IMR-90 (cell line): Measurements from ENCODE around the gene PLEKHO2. TPM values are rescaled to one million over a fixed set of nuclear protein-coding genes. Genes with fewer than 3 reads are reported as not detected.

ENCODE experiments used
- ATAC-seq: fragments of 200-7000 bp; cut with Tn5 transposase; 2 replicates; pipeline ENCODE4 v1.9.1; 2020; ENCODE audit warnings: low read depth, mild to moderate bottlenecking, moderate library complexity
- BruUV-seq: library from RNA; stranded (reverse); fragments of 400-500 nt; replicated peaks from 2 replicates; lab custom pipeline; 2021; lab: Mats Ljungman, UMichigan
- CTCF ChIA-PET: fragments of 300-600 bp; formaldehyde crosslinking; extraction: SDS; loops from one replicate; lab custom pipeline; 2021; ENCODE audit warnings: antibody characterized with exemption; lab: Yijun Ruan, JAX
- POLR2A ChIA-PET: fragments of 300-600 bp; sonication (Branson Sonifier 250); formaldehyde crosslinking; loops from one replicate; lab custom pipeline; 2022; ENCODE audit warnings: antibody characterized with exemption; ENCODE audit not compliant: unreplicated experiment; lab: Charles Lee
- DNase-seq: peaks from one replicate; pipeline ENCODE4 v3.0.0; 2013
- H2AFZ ChIP-seq: replicated peaks from 2 replicates; pipeline ENCODE3; 2013; ENCODE audit warnings: low read length, mild to moderate bottlenecking; ENCODE audit not compliant: poor library complexity
- H2AK5ac ChIP-seq: 2 replicates; pipeline ENCODE4 v1.6.1; 2013; ENCODE audit warnings: low read depth, low read length, inconsistent platforms
- H2AK9ac ChIP-seq: replicated peaks from 2 replicates; pipeline ENCODE3; 2013; ENCODE audit warnings: mild to moderate bottlenecking, low read depth, low read length, moderate library complexity; ENCODE audit not compliant: poor library complexity
- H2BK120ac ChIP-seq: 2 replicates; pipeline ENCODE4 v1.6.1; 2013; ENCODE audit warnings: low read depth, low read length, inconsistent platforms
- H2BK15ac ChIP-seq: 3 replicates; pipeline ENCODE4 v1.6.1; 2013; ENCODE audit warnings: low read depth, low read length, inconsistent platforms
- H2BK20ac ChIP-seq: 2 replicates; pipeline ENCODE4 v1.6.1; 2013; ENCODE audit warnings: low read depth, mild to moderate bottlenecking, inconsistent platforms, low read length, moderate library complexity
- H2BK5ac ChIP-seq: 2 replicates; pipeline ENCODE4 v1.6.1; 2013; ENCODE audit warnings: mild to moderate bottlenecking, low read depth, low read length, inconsistent platforms; ENCODE audit not compliant: poor library complexity, severe bottlenecking
- H3K14ac ChIP-seq: replicated peaks from 2 replicates; pipeline ENCODE4 v1.6.1; 2013; ENCODE audit warnings: low read depth, low read length, inconsistent platforms
- H3K18ac ChIP-seq: 2 replicates; pipeline ENCODE4 v1.6.1; 2013; ENCODE audit warnings: low read depth, low read length, control low read depth
- H3K23ac ChIP-seq: 2 replicates; pipeline ENCODE4 v1.6.1; 2013; ENCODE audit warnings: low read depth, low read length, inconsistent platforms
- H3K27ac ChIP-seq: 2 replicates; pipeline ENCODE4 v1.5.1; 2013; ENCODE audit warnings: mild to moderate bottlenecking, control low read depth, low read length; ENCODE audit not compliant: insufficient read depth
- H3K27me3 ChIP-seq: 2 replicates; pipeline ENCODE4 v1.6.1; 2013; ENCODE audit warnings: low read length; ENCODE audit not compliant: control insufficient read depth, insufficient read depth
- H3K36me3 ChIP-seq: 2 replicates; pipeline ENCODE4 v1.6.1; 2013; ENCODE audit warnings: low read length, mixed read lengths; ENCODE audit not compliant: control insufficient read depth, insufficient read depth
- H3K4ac ChIP-seq: 2 replicates; pipeline ENCODE4 v1.6.1; 2013; ENCODE audit warnings: low read depth, low read length, inconsistent platforms
- H3K4me1 ChIP-seq: 2 replicates; pipeline ENCODE4 v1.6.1; 2013; ENCODE audit warnings: low read length, mixed read lengths; ENCODE audit not compliant: control insufficient read depth, insufficient read depth
- H3K4me2 ChIP-seq: 2 replicates; pipeline ENCODE4 v1.6.1; 2013; ENCODE audit warnings: low read depth, mild to moderate bottlenecking, control low read depth, low read length, moderate library complexity
- H3K4me3 ChIP-seq: 2 replicates; pipeline ENCODE4 v1.5.1; 2013; ENCODE audit warnings: low read depth, mild to moderate bottlenecking, control low read depth, low read length, moderate library complexity; ENCODE audit not compliant: insufficient read depth
- H3K56ac ChIP-seq: 2 replicates; pipeline ENCODE4 v1.6.1; 2013; ENCODE audit warnings: low read length, inconsistent platforms; ENCODE audit not compliant: insufficient read depth; ENCODE audit errors: extremely low read depth
- H3K79me1 ChIP-seq, 2 experiments: 2 replicates each; pipeline ENCODE4 v1.6.1; 2013; ENCODE audit warnings: low read length in 2 of 2, inconsistent platforms in 1 of 2, low read depth in 1 of 2
- H3K9ac ChIP-seq: 2 replicates; pipeline ENCODE4 v1.6.1; 2013; ENCODE audit warnings: low read depth, low read length, control low read depth
- H3K9me1 ChIP-seq: 2 replicates; pipeline ENCODE4 v1.6.1; 2013; ENCODE audit warnings: low read length, inconsistent platforms; ENCODE audit not compliant: insufficient read depth
- H3K9me3 ChIP-seq: 2 replicates; pipeline ENCODE4 v1.6.1; 2013; ENCODE audit warnings: low read length; ENCODE audit not compliant: control insufficient read depth, insufficient read depth
- H4K20me1 ChIP-seq: 2 replicates; pipeline ENCODE4 v1.6.1; 2013; ENCODE audit warnings: low read length, inconsistent platforms; ENCODE audit not compliant: insufficient read depth
- H4K5ac ChIP-seq: 2 replicates; pipeline ENCODE4 v1.6.1; 2013; ENCODE audit warnings: mild to moderate bottlenecking, low read depth, low read length, control low read depth
- H4K8ac ChIP-seq, 2 experiments: 2 replicates each; pipeline ENCODE4 v1.6.1; 2013; ENCODE audit warnings: low read depth in 2 of 2, low read length in 2 of 2, control low read depth in 1 of 2, inconsistent platforms in 1 of 2
- H4K91ac ChIP-seq: 2 replicates; pipeline ENCODE4 v1.6.1; 2013; ENCODE audit warnings: low read depth, low read length, inconsistent platforms; ENCODE audit not compliant: insufficient read depth
- CHD1 ChIP-seq: IDR thresholded peaks from 2 replicates; pipeline ENCODE4 v1.6.1; 2012; ENCODE audit warnings: low read depth, low read length, improper control_type of control experiment
- FOS ChIP-seq: fragments of 150-350 bp; IDR thresholded peaks from 2 replicates; pipeline ENCODE4 v1.6.1; 2016; ENCODE audit warnings: low read depth, low read length
- POLR2A ChIP-seq: IDR thresholded peaks from 2 replicates; pipeline ENCODE4 v1.6.1; 2012; ENCODE audit warnings: mild to moderate bottlenecking, low read depth, low read length
- WGBS, 2 experiments: methylation state at CpG; one replicate each; pipeline versions ENCODE4 v1.1.5 to v1.1.7; 2013; ENCODE audit warnings: missing lambda C conversion rate in 2 of 2; ENCODE audit not compliant: insufficient read length in 1 of 2; ENCODE audit errors: extremely low coverage in 2 of 2; 5-methylcytosine and 5-hydroxymethylcytosine counted together
- dilution Hi-C: fragments of 300-500 bp; cut with HindIII; formaldehyde crosslinking; loops from one replicate; pipeline ENCODE4 v1.14.3; 2018; ENCODE audit warnings: low sequenced_read_pairs; ENCODE audit not compliant: unreplicated experiment
- in situ Hi-C: fragments of 300-500 bp; cut with MboI; formaldehyde crosslinking; loops from 3 replicates; pipeline ENCODE4 v1.14.3; 2019; ENCODE audit warnings: low sequenced_read_pairs, inconsistent platforms, mixed read lengths
- intact Hi-C: fragments of 100-400 bp; cut with micrococcal nuclease; formaldehyde crosslinking; loops from 2 replicates; pipeline ENCODE4 v1.10.0; 2022
- polyA plus RNA-seq, 3 experiments: library from polyadenylated mRNA; depleted of rRNA; stranded (reverse); fragments of >200 nt; gene quantifications; 2 replicates each; pipeline ENCODE4 v1.2.3, GENCODE V29; 2012; ENCODE audit warnings: low replicate concordance in 1 of 3
- total RNA-seq: library from RNA; depleted of rRNA; stranded (reverse); fragments of >200 nt; gene quantifications from 2 replicates; pipeline ENCODE4 v1.2.3, GENCODE V29; 2012

PLEKHO2 gene
- total and polyA plus RNA-seq, 2 of the 4 experiments (the other 2 are of a cell fraction): 19.0 to 22.5 TPM

DNA sequence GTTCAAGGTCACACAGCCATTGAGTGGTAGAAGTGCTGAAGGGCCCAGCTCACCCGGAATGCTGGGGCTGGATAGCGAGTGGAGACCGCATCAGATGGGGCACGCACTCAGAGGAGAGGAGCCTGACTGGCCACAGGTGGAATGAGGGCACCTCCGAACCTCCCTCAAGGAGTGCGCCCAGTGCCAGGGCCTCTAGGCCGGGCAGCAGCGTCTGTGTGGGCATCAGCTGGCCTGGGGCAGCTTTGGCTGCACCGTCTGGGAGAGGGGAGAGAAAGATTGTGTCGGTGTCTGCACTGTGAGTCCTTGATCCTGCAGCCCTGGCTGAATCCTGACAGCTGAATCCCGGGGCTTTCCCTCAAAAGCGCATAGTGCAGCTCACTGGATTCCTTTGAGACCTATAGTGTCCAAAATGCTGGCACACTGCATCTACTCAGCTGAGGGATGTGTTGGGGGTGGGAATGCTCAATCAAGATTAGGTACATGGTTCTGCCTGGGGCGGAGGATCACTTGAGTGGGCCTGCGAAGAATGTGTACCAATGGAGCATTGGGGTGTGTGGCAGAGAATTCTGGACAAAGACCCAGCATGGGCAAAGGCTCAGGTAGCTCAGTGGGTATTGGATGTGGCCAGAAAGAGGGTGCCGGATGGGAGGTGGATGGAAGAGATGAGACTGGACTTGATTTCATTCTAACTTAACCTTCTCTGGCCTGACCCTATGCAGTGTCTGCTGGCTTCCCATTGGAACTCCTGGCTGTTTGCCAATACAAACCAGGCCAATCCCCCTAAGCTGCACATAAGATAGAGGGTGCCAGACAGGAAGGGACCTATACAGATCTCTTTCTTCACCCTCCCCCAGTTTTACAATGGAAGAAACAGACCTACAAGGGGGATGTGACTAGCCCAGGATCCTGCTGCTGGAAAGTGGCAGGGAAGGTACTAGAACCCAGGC lies 70.9 kb downstream of the PLEKHO2 start:
- Histone ChIP-seq H4K91ac (no peak overlapping the region), H3K14ac (no peak overlapping the region; the same call in 1 of the 2 replicates), H3K27ac (no peak overlapping the region), H2AK9ac (peak overlapping the region; percentile 77), H3K4me2 (no peak overlapping the region; the same call in 1 of the 2 replicates), H3K56ac (no peak overlapping the region), H3K27me3 (no peaks in the 10 kb centered on the region), H3K4me3 (no peak overlapping the region), H3K9me1 (peaks cover 4% of the 10 kb centered on the region; the same call in 1 of the 2 replicates), H4K20me1 (no peaks in the 10 kb centered on the region), H3K18ac (no peak overlapping the region), H4K8ac (no peak overlapping the region), H2AFZ (peak overlapping the region; percentile 98), H3K79me1 (no peaks in the 10 kb centered on the region; a peak in 1 of 4 replicates), H3K9ac (no peak overlapping the region), H2BK15ac (no peak overlapping the region), H3K23ac (no peak overlapping the region), H2BK20ac (no peak overlapping the region), H3K4ac (no peak overlapping the region), H2AK5ac (peak overlapping the region; percentile 35; the same call in 1 of the 2 replicates), H2BK5ac (no peak overlapping the region), H3K9me3 (no peaks in the 10 kb centered on the region), H2BK120ac (no peak overlapping the region), H3K4me1 (0 out of 2 replicates have a peak, but pooled peaks cover 2% of the 10 kb centered on the region), H4K5ac (no peak overlapping the region), H3K36me3 (no peaks in the 10 kb centered on the region)
- in situ Hi-C loops (no loop called here), dilution Hi-C loops (no loop called here), intact Hi-C loops (no loop called here)
- no peak for DNase-seq
- no peak for TF ChIP-seq FOS
- no peak for TF ChIP-seq POLR2A
- no peak for TF ChIP-seq CHD1
- no peak for ATAC-seq
- CTCF ChIA-PET: no interaction called here
- BruUV-seq: no TSS peak
- POLR2A ChIA-PET: no interaction called here
- 86% methylated on average over 6 of the region's 15 CpGs; no CpG with 5 or more reads in 1 of the 2 experiments for WGBS, 2 experiments
